Mucosa of descending colon (tissue), 3 donors: Measurements from ENCODE around the gene AMZ1. TPM values are rescaled to one million over a fixed set of nuclear protein-coding genes. Genes with fewer than 3 reads are reported as not detected.
A peak's percentile ranks its signal among the peaks of the same experiment; 100 is the strongest.

Experiments
- ATAC-seq: fragments of 200-7000 bp; cut with Tn5 transposase; one replicate; pipeline ENCODE4 v1.9.1; 2020; ENCODE audit warnings: mild to moderate bottlenecking, moderate library complexity
- DNase-seq, 3 donors: peaks; one replicate each; pipeline ENCODE4 v3.0.0-alpha.2; 2020
- H3K36me3 ChIP-seq: fragments of 200-600 bp; one replicate; pipeline ENCODE4 v1.8.0; 2021; ENCODE audit warnings: low read depth, mild to moderate bottlenecking
- H3K4me1 ChIP-seq: fragments of 200-600 bp; one replicate; pipeline ENCODE4 v1.8.0; 2021; ENCODE audit warnings: low read depth, mild to moderate bottlenecking
- H3K4me3 ChIP-seq: fragments of 200-600 bp; one replicate; pipeline ENCODE4 v1.8.0; 2021; ENCODE audit warnings: mild to moderate bottlenecking
- H3K9me3 ChIP-seq: fragments of 200-600 bp; one replicate; pipeline ENCODE4 v1.8.0; 2021; ENCODE audit warnings: mild to moderate bottlenecking
- CTCF ChIP-seq: fragments of 200-600 bp; IDR thresholded peaks from one replicate; pipeline ENCODE4 v1.8.0; 2022; ENCODE audit warnings: antibody characterized with exemption, mild to moderate bottlenecking
- intact Hi-C, 2 donors: fragments of 100-400 bp; cut with DNase I in 1 of 2; cut with micrococcal nuclease in 1 of 2; formaldehyde crosslinking; loops; one replicate each; pipeline versions ENCODE4 v1.11.0 to v1.11.1; 2022; cut with DNase I, micrococcal nuclease
- long read RNA-seq, 2 donors: library from polyadenylated mRNA; unstranded; transcript quantifications; one replicate each; pipeline ENCODE4 v2.0.0, GENCODE V29; 2019 to 2021
- total RNA-seq, 3 donors: library from RNA; stranded (reverse); fragmentation: NEBNext Ultra II Directional in 2 of 3; extraction: Animal tissue kit (Norgen Biotek cat#: 25700) in 2 of 3; gene quantifications; one replicate each; pipeline versions ENCODE4 v1.2.1 to v1.2.4, GENCODE V29; 2021 to 2023
- donor health status: DM: no; HTN: no; CAD: no; lungs with moderate emphysema.
- donor health status: DM: no; HTN: no; CAD: no.
- donor health status: DM: no; HTN: yes; CAD: no.

Gene AMZ1
- total RNA-seq: 1 to 10 TPM in 1 of 3 donors, under 1 TPM in 1, not detected in 1; 0.61 to 1.3 TPM
- long read RNA-seq, donor 1, partial matches to known transcripts: 0 of 5 reads
- long read RNA-seq, donor 1, other reads (novel, unspliced or antisense): 5 of 5 reads
- long read RNA-seq, donor 2: 0 reads

- no peak within 1 kb of the TSS for H3K4me3 ChIP-seq
- DNase-seq (no peak), ATAC-seq (peak; percentile 26)
- no peak for TF ChIP-seq CTCF
- H3K4me1 ChIP-seq: peaks cover 10% of the 10 kb centered on the region
- no peaks in the 10 kb centered on the region for H3K9me3 ChIP-seq
- intact Hi-C loops: loop anchor here (10.0 kb wide), 2 partner anchors 213 to 243 kb away; partner anchors contain the start of gene GRIFIN (in 1 of the 2)
- H3K36me3 ChIP-seq: no peaks in the 10 kb centered on the region
Measured at GRCh38 chr7:2687881-2688318, at the start of gene AMZ1. AMZ1 (plus strand) TSS chr7:2688202; CDS start chr7:2700452, 12,250 bp downstream.

- intact Hi-C loops: no loop called here
- no peak overlapping the region for H3K4me3 ChIP-seq
- H3K36me3 ChIP-seq: no peaks in the 10 kb centered on the region
- DNase-seq (no peak), ATAC-seq (no peak)
- no peaks in the 10 kb centered on the region for H3K9me3 ChIP-seq
- peaks cover 20% of the 10 kb centered on the region for H3K4me1 ChIP-seq
- TF ChIP-seq CTCF: no peak
Measured at GRCh38 chr7:2638224-2638991, 49.6 kb upstream of the AMZ1 start.

- ATAC-seq: no peak
Measured at GRCh38 chr7:2639181-2639681, 48.8 kb upstream of the AMZ1 start.

GRCh38 chr7:2639695-2640481 lies 48.1 kb upstream of the AMZ1 start:
- TF ChIP-seq CTCF: no peak
- ATAC-seq (no peak), DNase-seq (no peak)
- H3K4me1 ChIP-seq: peaks cover 12% of the 10 kb centered on the region
- H3K9me3 ChIP-seq: no peaks in the 10 kb centered on the region
- intact Hi-C loops: no loop called here
- H3K4me3 ChIP-seq: no peak overlapping the region
- no peaks in the 10 kb centered on the region for H3K36me3 ChIP-seq

More at GRCh38 chr7:2639181-2639681, 48.8 kb upstream of the AMZ1 start:
- no peak for DNase-seq
- Histone ChIP-seq H3K9me3 (no peaks in the 10 kb centered on the region), H3K36me3 (no peaks in the 10 kb centered on the region), H3K4me1 (peaks cover 13% of the 10 kb centered on the region), H3K4me3 (no peak overlapping the region)
- intact Hi-C loops: no loop called here
- TF ChIP-seq CTCF: no peak

GRCh38 chr7:2640482-2640830 lies 47.5 kb upstream of the AMZ1 start:
- peak in 2 of 3 donors; percentile 36 to 54 for DNase-seq
- TF ChIP-seq CTCF: no peak

More at GRCh38 chr7:2640482-2640830, 47.5 kb upstream of the AMZ1 start:
- H3K4me3 ChIP-seq: no peak overlapping the region
- peak; percentile 33 for ATAC-seq
- intact Hi-C loops: no loop called here
- no peaks in the 10 kb centered on the region for H3K36me3 ChIP-seq
- no peaks in the 10 kb centered on the region for H3K9me3 ChIP-seq
- H3K4me1 ChIP-seq: peaks cover 12% of the 10 kb centered on the region
